ENCODE results near the gene A1CF.

The A1CF gene

GRCh38 chr10:50862719-50863118 lies 22.7 kb downstream of the A1CF start:
- no peak for DNase-seq (ENCODE audit: low read depth)

DNA sequence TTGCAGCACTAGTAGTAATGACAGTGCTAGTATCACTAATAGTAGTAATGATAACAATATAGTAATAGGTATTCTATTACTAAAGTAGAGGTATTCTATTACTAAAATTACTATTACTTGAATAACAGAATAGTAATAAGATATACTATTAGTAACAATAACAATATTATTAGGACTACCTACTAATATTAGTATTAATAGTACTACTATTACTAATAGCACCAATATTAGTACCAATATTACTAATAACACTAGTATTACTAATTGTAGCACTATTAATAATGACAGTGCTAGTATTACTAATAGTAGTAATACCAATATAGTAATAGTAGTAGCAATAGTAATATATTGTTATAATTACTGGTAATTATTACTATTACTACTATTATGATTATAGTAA lies 24.1 kb downstream of the A1CF start:
- DNase-seq (ENCODE audit: low read depth): no peak

GRCh38 chr10:50857579-50857978 lies 27.8 kb downstream of the A1CF start:
- no peak for DNase-seq (ENCODE audit: low read depth)

- DNase-seq (ENCODE audit: low read depth): no peak
Measured at GRCh38 chr10:50855461-50855860, 30.0 kb downstream of the A1CF start.

GRCh38 chr10:50855015-50855414 lies 30.4 kb downstream of the A1CF start:
- no peak for DNase-seq (ENCODE audit: low read depth)

DNA sequence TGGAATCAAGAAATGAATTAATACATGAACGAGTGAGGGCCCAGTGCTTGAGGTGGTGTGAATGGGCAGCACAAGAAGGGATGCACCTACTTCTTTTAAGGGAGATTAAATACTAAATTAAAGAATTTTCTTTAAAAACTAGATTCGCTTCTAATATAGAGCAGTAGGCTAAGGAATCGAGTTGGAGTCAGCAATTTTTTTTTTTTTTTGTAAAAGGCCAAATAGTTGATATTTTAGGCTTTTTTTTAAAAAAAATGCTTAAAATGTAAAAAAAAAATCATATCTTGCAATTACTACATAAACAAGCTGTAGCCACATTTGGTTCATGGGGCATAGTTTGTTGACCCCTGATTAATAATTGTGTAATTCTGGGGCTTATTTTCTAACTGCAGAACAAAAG lies 31.9 kb downstream of the A1CF start:
- DNase-seq (ENCODE audit: low read depth): no peak

- DNase-seq (ENCODE audit: low read depth): no peak
Measured at GRCh38 chr10:50851884-50852671, 33.3 kb downstream of the A1CF start.

DNA sequence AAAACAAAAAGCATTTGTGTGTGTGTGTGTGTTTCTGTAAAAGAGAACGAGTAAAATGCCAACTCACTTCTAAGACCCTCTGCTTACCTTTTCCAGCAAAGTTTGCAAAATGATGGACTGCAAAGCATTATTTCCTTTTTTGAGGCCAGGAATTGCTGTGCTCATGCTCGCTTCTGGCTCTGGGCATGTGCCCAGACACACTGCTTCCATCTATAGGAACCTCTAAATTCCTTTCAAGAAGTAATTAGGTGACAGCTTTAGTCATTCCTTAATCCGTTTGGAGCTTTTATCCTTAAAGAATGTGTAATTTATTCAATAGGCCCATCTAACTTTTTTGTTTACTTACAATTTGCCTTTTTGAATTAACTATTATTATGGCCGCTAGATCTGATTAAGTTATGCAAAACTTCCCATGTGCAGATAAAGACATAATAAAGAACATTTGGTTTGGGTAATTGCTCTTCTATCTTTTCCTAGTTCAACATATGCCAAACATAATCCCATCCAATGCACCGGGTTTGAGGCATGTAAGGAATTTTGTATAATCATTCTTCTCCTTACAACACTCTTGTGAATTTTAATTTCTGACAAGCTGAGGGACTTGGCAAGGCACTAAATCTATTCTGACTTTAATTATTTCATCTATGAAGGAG lies 34.7 kb downstream of the A1CF start:
- DNase-seq (ENCODE audit: low read depth): peak; percentile 8

GRCh38 chr10:50846753-50847152 lies 38.7 kb downstream of the A1CF start:
- DNase-seq (ENCODE audit: low read depth): peak; percentile 40

- DNase-seq (ENCODE audit: low read depth): no peak
Measured at GRCh38 chr10:50837095-50837494, 48.3 kb downstream of the A1CF start.

DNA sequence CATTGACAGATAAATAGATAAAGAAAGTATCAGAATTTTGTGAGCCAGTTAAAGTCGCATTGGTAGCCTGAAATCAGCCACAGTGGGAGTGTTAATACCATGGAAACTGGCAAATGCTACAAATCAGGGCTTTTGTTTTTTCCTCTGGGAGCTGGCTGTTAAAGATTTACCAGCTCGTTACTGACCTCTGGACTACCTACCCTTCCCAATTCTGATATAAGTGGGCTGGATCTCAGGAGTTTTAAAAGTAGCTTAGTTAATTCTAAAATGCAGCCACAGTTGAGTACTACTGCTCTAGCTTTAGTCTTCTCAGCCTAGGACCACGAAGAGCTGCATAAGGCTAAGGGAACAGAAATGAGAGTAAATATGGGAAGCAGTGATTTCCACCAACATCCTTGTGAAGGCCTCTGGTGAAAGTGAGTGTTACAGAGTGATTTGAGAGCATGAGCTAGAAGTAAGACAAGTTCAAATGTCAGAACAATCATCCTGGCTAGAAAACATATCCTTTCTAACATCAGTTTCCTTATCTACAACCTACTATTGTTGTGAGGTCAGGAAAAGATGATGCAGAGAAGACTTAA lies 53.2 kb downstream of the A1CF start:
- no peak for DNase-seq (ENCODE audit: low read depth)

DNA sequence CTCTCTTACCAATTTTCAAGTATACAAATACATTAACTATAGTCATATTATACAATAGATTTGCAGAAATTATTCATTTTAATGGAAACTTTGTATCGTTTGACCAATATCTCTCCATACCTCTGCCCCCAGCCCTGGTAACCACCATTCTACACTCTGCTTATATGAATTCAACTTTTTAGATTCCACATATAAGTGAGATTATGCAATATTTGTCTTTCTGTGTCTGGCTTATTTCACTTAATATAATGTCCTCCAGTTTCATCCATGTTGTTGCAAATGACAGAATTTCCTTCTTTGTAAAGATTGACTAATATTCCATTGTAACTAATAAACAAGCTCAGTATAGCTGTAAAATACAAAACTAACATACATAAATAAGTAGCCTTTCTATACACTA lies 55.4 kb downstream of the A1CF start:
- DNase-seq (ENCODE audit: low read depth): no peak

- no peak for DNase-seq (ENCODE audit: low read depth)
Measured at GRCh38 chr10:50824782-50825181, 60.6 kb downstream of the A1CF start.

- no peak for DNase-seq (ENCODE audit: low read depth)
Measured at GRCh38 chr10:50823789-50824188, 61.6 kb downstream of the A1CF start.

- DNase-seq (ENCODE audit: low read depth): peak; percentile 36
Measured at GRCh38 chr10:50809596-50809995, 75.8 kb downstream of the A1CF start.

- DNase-seq (ENCODE audit: low read depth): peak; percentile 44
Measured at GRCh38 chr10:50807851-50808776, 77.3 kb downstream of the A1CF start.

DNA sequence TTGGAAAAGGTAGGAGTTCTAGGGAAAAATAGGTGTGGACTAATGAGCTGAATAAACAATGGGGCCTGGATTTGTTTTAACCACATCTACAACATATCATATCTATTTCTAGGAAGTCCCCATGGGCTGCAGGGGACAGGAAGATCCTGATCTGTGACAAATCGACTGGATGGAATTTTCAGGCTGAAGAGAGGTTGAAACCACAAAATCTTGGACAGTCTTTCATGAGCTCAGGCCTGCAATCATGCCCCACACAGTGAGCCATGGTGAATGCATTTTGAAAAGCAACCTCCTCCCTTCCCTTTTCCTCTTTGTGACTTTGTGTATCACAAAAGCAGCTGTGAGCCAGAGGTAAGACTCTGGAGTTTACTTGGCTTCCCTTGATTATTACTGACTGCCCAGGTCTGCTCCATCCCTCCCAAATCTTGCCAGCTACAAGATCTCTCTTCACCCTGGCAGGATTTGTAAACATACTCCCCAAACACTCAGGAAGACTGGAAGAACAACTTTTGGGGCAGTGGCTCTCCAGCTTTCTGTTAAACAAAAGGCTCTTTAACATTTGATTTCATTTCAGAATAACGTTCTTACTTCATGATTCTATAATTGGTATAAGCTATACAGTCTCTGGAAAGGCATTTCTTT lies 79.3 kb downstream of the A1CF start:
- DNase-seq (ENCODE audit: low read depth): no peak

DNA sequence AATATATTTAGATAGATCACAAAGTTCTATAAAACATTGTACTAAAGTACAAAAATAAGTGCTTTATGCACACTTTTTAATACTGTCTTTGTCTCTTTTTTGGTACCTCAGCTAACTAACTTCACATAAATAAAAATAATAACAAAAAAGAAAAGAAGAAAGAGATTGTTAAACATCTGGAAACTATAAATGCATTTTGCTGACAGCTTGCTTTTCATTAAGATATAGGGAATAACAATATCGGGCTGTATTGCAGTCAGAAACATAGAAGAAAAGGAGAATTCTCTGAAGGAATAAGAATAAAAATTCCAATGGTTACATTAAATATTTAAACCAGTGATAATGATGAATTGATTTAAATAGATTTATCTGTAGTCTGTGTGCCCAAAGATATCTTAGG lies 85.8 kb downstream of the A1CF start:
- no peak for DNase-seq (ENCODE audit: low read depth)

- no peak for DNase-seq (ENCODE audit: low read depth)
Measured at GRCh38 chr10:50798297-50798696, 87.1 kb downstream of the A1CF start.

DNA sequence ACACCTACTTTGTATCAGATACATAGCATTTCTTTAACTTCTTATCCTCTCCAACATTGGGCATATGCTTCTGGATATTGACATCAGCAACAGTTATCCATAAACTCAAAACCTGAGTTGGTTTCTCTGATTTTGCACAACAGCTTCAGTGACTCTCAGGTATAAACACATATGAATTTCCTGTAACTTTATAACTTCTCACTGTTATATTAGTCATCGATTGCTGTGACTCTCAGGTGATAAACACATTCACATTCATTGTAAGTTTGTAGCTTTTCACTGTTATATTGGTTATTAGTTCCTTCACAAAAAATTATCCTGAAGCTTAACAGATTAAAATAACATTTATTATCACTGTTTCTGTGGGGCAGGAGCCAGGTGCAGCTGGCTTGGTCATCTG lies 88.7 kb downstream of the A1CF start:
- DNase-seq (ENCODE audit: low read depth): no peak

- no peak for DNase-seq (ENCODE audit: low read depth)
Measured at GRCh38 chr10:50794490-50794889, 90.9 kb downstream of the A1CF start.

All from iris pigment epithelial cell (primary cell).